GM23338 (cell line): Measurements from ENCODE around the gene CRHR1. TPM values are rescaled to one million over a fixed set of nuclear protein-coding genes. Genes with fewer than 3 reads are reported as not detected.

Experiments
- CREB1 ChIP-seq: fragments of 250-450 bp; sonication (Bioruptor Pico); IDR thresholded peaks from 2 replicates; pipeline ENCODE4 v1.5.0; 2020; ENCODE audit warnings: low read depth, mild to moderate bottlenecking, moderate library complexity
- EZH2 ChIP-seq: fragments of 200-600 bp; sonication (generic); IDR thresholded peaks from one replicate; pipeline ENCODE4 v1.8.0; 2017; ENCODE audit warnings: antibody characterized with exemption, mild to moderate bottlenecking, low read depth; ENCODE audit not compliant: unreplicated experiment
- EZH2phosphoT487 ChIP-seq: fragments of 200-600 bp; sonication (generic); IDR thresholded peaks from one replicate; pipeline ENCODE4 v1.8.1; 2018; ENCODE audit warnings: antibody characterized with exemption; ENCODE audit not compliant: unreplicated experiment
- JUNB ChIP-seq: IDR thresholded peaks from one replicate; pipeline ENCODE4 v1.6.1; 2016; ENCODE audit warnings: antibody characterized with exemption; ENCODE audit not compliant: unreplicated experiment
- NANOG ChIP-seq: IDR thresholded peaks from 2 replicates; pipeline ENCODE4 v1.6.1; 2016; ENCODE audit warnings: antibody characterized with exemption, borderline replicate concordance
- POLR2AphosphoS5 ChIP-seq: IDR thresholded peaks from 2 replicates; pipeline ENCODE4 v1.6.1; 2016; ENCODE audit warnings: antibody characterized with exemption, low read depth
- STAT1 ChIP-seq: IDR thresholded peaks from one replicate; pipeline ENCODE4 v1.6.1; 2016; ENCODE audit warnings: antibody characterized with exemption; ENCODE audit not compliant: unreplicated experiment
- ZNF114 ChIP-seq: fragments of 250-450 bp; sonication (Bioruptor Pico); IDR thresholded peaks from 2 replicates; pipeline ENCODE4 v1.5.0; 2020; ENCODE audit warnings: mild to moderate bottlenecking, moderate library complexity
- ZNF331 ChIP-seq: fragments of 250-450 bp; sonication (Bioruptor Pico); IDR thresholded peaks from 2 replicates; pipeline ENCODE4 v1.5.0; 2020; ENCODE audit warnings: low read depth, mild to moderate bottlenecking, moderate library complexity
- polyA plus RNA-seq: library from polyadenylated mRNA; unstranded; fragments of >200 nt; fragmentation: Nextera tagmentation; extraction: Ambion mirVana; gene quantifications from 2 replicates; pipeline ENCODE4 v1.2.1, GENCODE V29; 2016
- total RNA-seq: library from RNA; depleted of rRNA; stranded (reverse); fragments of >200 nt; shearing (Covaris generic); gene quantifications from 2 replicates; pipeline ENCODE4 v1.2.3, GENCODE V29; 2014
- TF ChIP-seq, protein P1 (sequence below): fragments of 250-450 bp; sonication (Bioruptor Pico); IDR thresholded peaks from 2 replicates; pipeline ENCODE4 v1.5.0; 2020; ENCODE audit warnings: mild to moderate bottlenecking, moderate library complexity
- TF ChIP-seq, protein P2 (sequence below): IDR thresholded peaks from 2 replicates; pipeline ENCODE4 v1.6.1; 2016; ENCODE audit warnings: antibody characterized with exemption
- TF ChIP-seq, protein P3 (sequence below), 2 experiments: fragments of 200-600 bp in 1 of 2; sonication (generic) in 1 of 2; conservative IDR thresholded peaks; 2 replicates each; pipeline versions ENCODE4 v1.5.1 to v1.6.1; 2016 to 2017; ENCODE audit warnings: antibody characterized with exemption in 2 of 2, low read depth in 2 of 2, mild to moderate bottlenecking in 2 of 2, moderate library complexity in 1 of 2

CRHR1 gene
- total and polyA plus RNA-seq, 2 experiments from 2014 or later = 0.19 to 0.76 TPM

DNA sequence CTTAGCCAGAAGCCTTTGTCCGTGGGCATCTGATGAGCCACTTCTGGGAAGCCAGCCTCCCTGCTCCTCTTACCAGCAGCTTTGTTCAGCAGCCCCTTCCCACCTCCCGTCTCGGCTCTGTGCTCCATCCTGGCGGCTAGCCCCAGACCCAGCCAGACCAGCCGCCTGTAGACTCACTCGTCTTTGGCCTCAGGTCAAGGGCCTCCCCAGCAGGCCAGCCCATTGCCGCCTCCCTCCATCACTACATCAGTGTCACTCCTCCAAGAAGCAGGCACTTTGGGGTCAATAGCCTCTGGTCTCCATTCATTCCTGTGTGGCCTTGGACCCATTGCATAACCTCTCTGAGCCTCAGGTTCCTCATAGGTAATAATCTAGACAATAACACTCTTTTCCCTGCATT lies 20.9 kb upstream of the CRHR1 start (continued):
- TF ChIP-seq, protein P1, sequence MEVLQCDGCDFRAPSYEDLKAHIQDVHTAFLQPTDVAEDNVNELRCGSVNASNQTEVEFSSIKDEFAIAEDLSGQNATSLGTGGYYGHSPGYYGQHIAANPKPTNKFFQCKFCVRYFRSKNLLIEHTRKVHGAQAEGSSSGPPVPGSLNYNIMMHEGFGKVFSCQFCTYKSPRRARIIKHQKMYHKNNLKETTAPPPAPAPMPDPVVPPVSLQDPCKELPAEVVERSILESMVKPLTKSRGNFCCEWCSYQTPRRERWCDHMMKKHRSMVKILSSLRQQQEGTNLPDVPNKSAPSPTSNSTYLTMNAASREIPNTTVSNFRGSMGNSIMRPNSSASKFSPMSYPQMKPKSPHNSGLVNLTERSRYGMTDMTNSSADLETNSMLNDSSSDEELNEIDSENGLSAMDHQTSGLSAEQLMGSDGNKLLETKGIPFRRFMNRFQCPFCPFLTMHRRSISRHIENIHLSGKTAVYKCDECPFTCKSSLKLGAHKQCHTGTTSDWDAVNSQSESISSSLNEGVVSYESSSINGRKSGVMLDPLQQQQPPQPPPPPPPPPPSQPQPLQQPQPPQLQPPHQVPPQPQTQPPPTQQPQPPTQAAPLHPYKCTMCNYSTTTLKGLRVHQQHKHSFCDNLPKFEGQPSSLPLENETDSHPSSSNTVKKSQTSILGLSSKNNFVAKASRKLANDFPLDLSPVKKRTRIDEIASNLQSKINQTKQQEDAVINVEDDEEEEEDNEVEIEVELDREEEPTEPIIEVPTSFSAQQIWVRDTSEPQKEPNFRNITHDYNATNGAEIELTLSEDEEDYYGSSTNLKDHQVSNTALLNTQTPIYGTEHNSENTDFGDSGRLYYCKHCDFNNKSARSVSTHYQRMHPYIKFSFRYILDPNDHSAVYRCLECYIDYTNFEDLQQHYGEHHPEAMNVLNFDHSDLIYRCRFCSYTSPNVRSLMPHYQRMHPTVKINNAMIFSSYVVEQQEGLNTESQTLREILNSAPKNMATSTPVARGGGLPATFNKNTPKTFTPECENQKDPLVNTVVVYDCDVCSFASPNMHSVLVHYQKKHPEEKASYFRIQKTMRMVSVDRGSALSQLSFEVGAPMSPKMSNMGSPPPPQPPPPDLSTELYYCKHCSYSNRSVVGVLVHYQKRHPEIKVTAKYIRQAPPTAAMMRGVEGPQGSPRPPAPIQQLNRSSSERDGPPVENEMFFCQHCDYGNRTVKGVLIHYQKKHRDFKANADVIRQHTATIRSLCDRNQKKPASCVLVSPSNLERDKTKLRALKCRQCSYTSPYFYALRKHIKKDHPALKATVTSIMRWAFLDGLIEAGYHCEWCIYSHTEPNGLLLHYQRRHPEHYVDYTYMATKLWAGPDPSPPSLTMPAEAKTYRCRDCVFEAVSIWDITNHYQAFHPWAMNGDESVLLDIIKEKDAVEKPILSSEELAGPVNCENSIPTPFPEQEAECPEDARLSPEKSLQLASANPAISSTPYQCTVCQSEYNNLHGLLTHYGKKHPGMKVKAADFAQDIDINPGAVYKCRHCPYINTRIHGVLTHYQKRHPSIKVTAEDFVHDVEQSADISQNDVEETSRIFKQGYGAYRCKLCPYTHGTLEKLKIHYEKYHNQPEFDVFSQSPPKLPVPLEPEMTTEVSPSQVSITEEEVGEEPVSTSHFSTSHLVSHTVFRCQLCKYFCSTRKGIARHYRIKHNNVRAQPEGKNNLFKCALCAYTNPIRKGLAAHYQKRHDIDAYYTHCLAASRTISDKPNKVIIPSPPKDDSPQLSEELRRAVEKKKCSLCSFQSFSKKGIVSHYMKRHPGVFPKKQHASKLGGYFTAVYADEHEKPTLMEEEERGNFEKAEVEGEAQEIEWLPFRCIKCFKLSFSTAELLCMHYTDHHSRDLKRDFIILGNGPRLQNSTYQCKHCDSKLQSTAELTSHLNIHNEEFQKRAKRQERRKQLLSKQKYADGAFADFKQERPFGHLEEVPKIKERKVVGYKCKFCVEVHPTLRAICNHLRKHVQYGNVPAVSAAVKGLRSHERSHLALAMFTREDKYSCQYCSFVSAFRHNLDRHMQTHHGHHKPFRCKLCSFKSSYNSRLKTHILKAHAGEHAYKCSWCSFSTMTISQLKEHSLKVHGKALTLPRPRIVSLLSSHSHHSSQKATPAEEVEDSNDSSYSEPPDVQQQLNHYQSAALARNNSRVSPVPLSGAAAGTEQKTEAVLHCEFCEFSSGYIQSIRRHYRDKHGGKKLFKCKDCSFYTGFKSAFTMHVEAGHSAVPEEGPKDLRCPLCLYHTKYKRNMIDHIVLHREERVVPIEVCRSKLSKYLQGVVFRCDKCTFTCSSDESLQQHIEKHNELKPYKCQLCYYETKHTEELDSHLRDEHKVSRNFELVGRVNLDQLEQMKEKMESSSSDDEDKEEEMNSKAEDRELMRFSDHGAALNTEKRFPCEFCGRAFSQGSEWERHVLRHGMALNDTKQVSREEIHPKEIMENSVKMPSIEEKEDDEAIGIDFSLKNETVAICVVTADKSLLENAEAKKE (CRISPR knock-in tag) = no peak
- TF ChIP-seq NANOG (no peak), POLR2AphosphoS5 (no peak), JUNB (no peak), EZH2 (no peak), STAT1 (no peak), CREB1 (no peak), ZNF331 (no peak), EZH2phosphoT487 (no peak), ZNF114 (CRISPR knock-in tag) (no peak)
- TF ChIP-seq, protein P2, sequence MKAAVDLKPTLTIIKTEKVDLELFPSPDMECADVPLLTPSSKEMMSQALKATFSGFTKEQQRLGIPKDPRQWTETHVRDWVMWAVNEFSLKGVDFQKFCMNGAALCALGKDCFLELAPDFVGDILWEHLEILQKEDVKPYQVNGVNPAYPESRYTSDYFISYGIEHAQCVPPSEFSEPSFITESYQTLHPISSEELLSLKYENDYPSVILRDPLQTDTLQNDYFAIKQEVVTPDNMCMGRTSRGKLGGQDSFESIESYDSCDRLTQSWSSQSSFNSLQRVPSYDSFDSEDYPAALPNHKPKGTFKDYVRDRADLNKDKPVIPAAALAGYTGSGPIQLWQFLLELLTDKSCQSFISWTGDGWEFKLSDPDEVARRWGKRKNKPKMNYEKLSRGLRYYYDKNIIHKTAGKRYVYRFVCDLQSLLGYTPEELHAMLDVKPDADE = no peak
- TF ChIP-seq, protein P3, sequence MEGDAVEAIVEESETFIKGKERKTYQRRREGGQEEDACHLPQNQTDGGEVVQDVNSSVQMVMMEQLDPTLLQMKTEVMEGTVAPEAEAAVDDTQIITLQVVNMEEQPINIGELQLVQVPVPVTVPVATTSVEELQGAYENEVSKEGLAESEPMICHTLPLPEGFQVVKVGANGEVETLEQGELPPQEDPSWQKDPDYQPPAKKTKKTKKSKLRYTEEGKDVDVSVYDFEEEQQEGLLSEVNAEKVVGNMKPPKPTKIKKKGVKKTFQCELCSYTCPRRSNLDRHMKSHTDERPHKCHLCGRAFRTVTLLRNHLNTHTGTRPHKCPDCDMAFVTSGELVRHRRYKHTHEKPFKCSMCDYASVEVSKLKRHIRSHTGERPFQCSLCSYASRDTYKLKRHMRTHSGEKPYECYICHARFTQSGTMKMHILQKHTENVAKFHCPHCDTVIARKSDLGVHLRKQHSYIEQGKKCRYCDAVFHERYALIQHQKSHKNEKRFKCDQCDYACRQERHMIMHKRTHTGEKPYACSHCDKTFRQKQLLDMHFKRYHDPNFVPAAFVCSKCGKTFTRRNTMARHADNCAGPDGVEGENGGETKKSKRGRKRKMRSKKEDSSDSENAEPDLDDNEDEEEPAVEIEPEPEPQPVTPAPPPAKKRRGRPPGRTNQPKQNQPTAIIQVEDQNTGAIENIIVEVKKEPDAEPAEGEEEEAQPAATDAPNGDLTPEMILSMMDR (conservative IDR thresholded peaks at IDR 0.05; ENCODE audit: low read depth in 2 of 2) = no peak
